HG03064 (cell line): Measurements from ENCODE around the gene RAP1GAP2.
"Not testable (repeated sequence)": the region's sequence is repeated elsewhere in the genome, so short reads cannot be mapped to it uniquely, and the experiment has no call there.

Experiments used
- ATAC-seq: cut with Tn5 transposase; IDR thresholded peaks from one replicate; pipeline ENCODE4 v1.9.1; 2021; ENCODE audit warnings: low read depth; ENCODE audit not compliant: unreplicated experiment

Gene RAP1GAP2

GRCh38 chr17:2814049-2814448 lies 17.8 kb downstream of the RAP1GAP2 start:
- no peak for ATAC-seq

- ATAC-seq = no peak
These were observed 18.5 kb downstream of the RAP1GAP2 start for GRCh38 chr17:2814481-2815341.

GRCh38 chr17:2815781-2816185 lies 19.5 kb downstream of the RAP1GAP2 start:
- no peak for ATAC-seq

- no peak for ATAC-seq
These were observed 20.4 kb downstream of the RAP1GAP2 start for GRCh38 chr17:2816688-2817087.

- ATAC-seq = not testable (repeated sequence)
These were observed 23.1 kb downstream of the RAP1GAP2 start for GRCh38 chr17:2819294-2819693.

GRCh38 chr17:2819921-2820501 lies 23.8 kb downstream of the RAP1GAP2 start:
- ATAC-seq = no peak

- no peak for ATAC-seq
These were observed 25.6 kb downstream of the RAP1GAP2 start for GRCh38 chr17:2821868-2822267.

GRCh38 chr17:2822358-2822757 lies 26.1 kb downstream of the RAP1GAP2 start:
- no peak for ATAC-seq

GRCh38 chr17:2825253-2825970 lies 29.2 kb downstream of the RAP1GAP2 start:
- ATAC-seq = no peak

- no peak for ATAC-seq
These were observed 32.3 kb downstream of the RAP1GAP2 start for GRCh38 chr17:2828397-2829038.

- ATAC-seq = no peak
These were observed 34.4 kb downstream of the RAP1GAP2 start for GRCh38 chr17:2830678-2831077.

- ATAC-seq = no peak
These were observed 39.5 kb downstream of the RAP1GAP2 start for GRCh38 chr17:2835780-2836179.

GRCh38 chr17:2837147-2837561 lies 40.9 kb downstream of the RAP1GAP2 start:
- no peak for ATAC-seq

GRCh38 chr17:2841606-2842005 lies 45.4 kb downstream of the RAP1GAP2 start:
- no peak for ATAC-seq

GRCh38 chr17:2842464-2842863 lies 46.2 kb downstream of the RAP1GAP2 start:
- no peak for ATAC-seq

- ATAC-seq = no peak
These were observed 48.2 kb downstream of the RAP1GAP2 start for GRCh38 chr17:2844416-2844815.

- no peak for ATAC-seq
These were observed 51.4 kb downstream of the RAP1GAP2 start for GRCh38 chr17:2847381-2848333.

- no peak for ATAC-seq
These were observed 53.1 kb downstream of the RAP1GAP2 start for GRCh38 chr17:2849327-2849670.

GRCh38 chr17:2850991-2851390 lies 54.8 kb downstream of the RAP1GAP2 start:
- no peak for ATAC-seq

GRCh38 chr17:2851615-2852014 lies 55.4 kb downstream of the RAP1GAP2 start:
- ATAC-seq = no peak
